Measurements from ENCODE around the gene CLASP2. TPM values are rescaled to one million over a fixed set of nuclear protein-coding genes. Genes with fewer than 3 reads are reported as not detected.
A peak's percentile ranks its signal among the peaks of the same experiment; 100 is the strongest.
"Not testable (repeated sequence)": the region's sequence is repeated elsewhere in the genome, so short reads cannot be mapped to it uniquely, and the experiment has no call there.

Gene CLASP2
- total RNA-seq, 1 experiment from 2014 or later = 157 TPM

GRCh38 chr3:33682770-33683169, 35.3 kb downstream of the CLASP2 start:
- no peak overlapping the region for H3K27ac ChIP-seq (ENCODE audit: low read length)
- peaks cover 7% of the 10 kb centered on the region; the same call in 1 of the 2 replicates for H3K9me3 ChIP-seq (ENCODE audit: low read length)
- no peaks in the 10 kb centered on the region for H3K4me1 ChIP-seq (ENCODE audit: low read length)
- no peaks in the 10 kb centered on the region for H3K9me2 ChIP-seq (replicated peaks; ENCODE audit: insufficient read depth, low read length)
- no peaks in the 10 kb centered on the region for H4K20me1 ChIP-seq (ENCODE audit: insufficient read depth, low read depth, low read length)
- H3K27me3 ChIP-seq (ENCODE audit: low read length) = no peaks in the 10 kb centered on the region
- H3K36me3 ChIP-seq (ENCODE audit: insufficient read depth, low read length) = peaks cover 59% of the 10 kb centered on the region
- H3K4me2 ChIP-seq (ENCODE audit: low read depth, low read length, poor library complexity, severe bottlenecking) = no peak overlapping the region
- no peak overlapping the region for H3K9ac ChIP-seq (ENCODE audit: low read length)
- no peak for DNase-seq
- no peak overlapping the region for H3K4me3 ChIP-seq (ENCODE audit: low read length)
- peaks cover 58% of the 10 kb centered on the region for H3K79me2 ChIP-seq (ENCODE audit: low read length)
- no peak overlapping the region for H2AFZ ChIP-seq (ENCODE audit: low read length)

GRCh38 chr3:33681667-33682066, 36.4 kb downstream of the CLASP2 start:
- Histone ChIP-seq H3K79me2 (ENCODE audit: low read length) (peaks cover 51% of the 10 kb centered on the region), H3K9me3 (ENCODE audit: low read length) (peaks cover 7% of the 10 kb centered on the region; the same call in 1 of the 2 replicates), H2AFZ (ENCODE audit: low read length) (no peak overlapping the region), H3K9ac (ENCODE audit: low read length) (no peak overlapping the region), H3K36me3 (ENCODE audit: insufficient read depth, low read length) (peaks cover 58% of the 10 kb centered on the region), H4K20me1 (ENCODE audit: insufficient read depth, low read depth, low read length) (no peaks in the 10 kb centered on the region), H3K27ac (ENCODE audit: low read length) (no peak overlapping the region), H3K4me2 (ENCODE audit: low read depth, low read length, poor library complexity, severe bottlenecking) (no peak overlapping the region), H3K4me3 (ENCODE audit: low read length) (no peak overlapping the region), H3K4me1 (ENCODE audit: low read length) (no peaks in the 10 kb centered on the region), H3K27me3 (ENCODE audit: low read length) (no peaks in the 10 kb centered on the region), H3K9me2 (replicated peaks; ENCODE audit: insufficient read depth, low read length) (no peaks in the 10 kb centered on the region)
- DNase-seq = no peak

- H3K4me3 ChIP-seq (ENCODE audit: low read length) = no peak overlapping the region
- DNase-seq = no peak
- H2AFZ ChIP-seq (ENCODE audit: low read length) = no peak overlapping the region
- H3K4me1 ChIP-seq (ENCODE audit: low read length) = no peaks in the 10 kb centered on the region
- H3K9ac ChIP-seq (ENCODE audit: low read length) = no peak overlapping the region
- peaks cover 7% of the 10 kb centered on the region; the same call in 1 of the 2 replicates for H3K9me3 ChIP-seq (ENCODE audit: low read length)
- no peaks in the 10 kb centered on the region for H3K9me2 ChIP-seq (replicated peaks; ENCODE audit: insufficient read depth, low read length)
- H3K4me2 ChIP-seq (ENCODE audit: low read depth, low read length, poor library complexity, severe bottlenecking) = no peak overlapping the region
- H3K27me3 ChIP-seq (ENCODE audit: low read length) = no peaks in the 10 kb centered on the region
- peaks cover 36% of the 10 kb centered on the region for H3K79me2 ChIP-seq (ENCODE audit: low read length)
- H4K20me1 ChIP-seq (ENCODE audit: insufficient read depth, low read depth, low read length) = no peaks in the 10 kb centered on the region
- H3K36me3 ChIP-seq (ENCODE audit: insufficient read depth, low read length) = peaks cover 48% of the 10 kb centered on the region
- H3K27ac ChIP-seq (ENCODE audit: low read length) = no peak overlapping the region
Measured at GRCh38 chr3:33678073-33678472, 40.0 kb downstream of the CLASP2 start.

DNA sequence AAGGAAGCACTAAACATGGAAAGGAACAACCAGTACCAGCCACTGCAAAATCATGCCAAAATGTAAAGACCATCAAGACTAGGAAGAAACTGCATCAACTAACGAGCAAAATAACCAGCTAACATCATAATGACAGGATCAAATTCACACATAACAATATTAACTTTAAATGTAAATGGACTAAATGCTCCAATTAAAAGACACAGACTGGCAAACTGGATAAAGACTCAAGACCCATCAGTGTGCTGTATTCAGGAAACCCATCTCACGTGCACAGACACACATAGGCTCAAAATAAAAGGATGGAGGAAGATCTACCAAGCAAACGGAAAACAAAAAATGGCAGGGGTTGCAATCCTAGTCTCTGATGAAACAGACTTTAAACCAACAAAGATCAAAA, 44.6 kb downstream of the CLASP2 start:
- H2AFZ ChIP-seq (ENCODE audit: low read length) = not testable (repeated sequence)

GRCh38 chr3:33668618-33669017, 49.4 kb downstream of the CLASP2 start:
- peaks cover 39% of the 10 kb centered on the region for H3K79me2 ChIP-seq (ENCODE audit: low read length)
- no peak overlapping the region for H3K4me3 ChIP-seq (ENCODE audit: low read length)
- H2AFZ ChIP-seq (ENCODE audit: low read length) = no peak overlapping the region

More for the DNA sequence above, 44.6 kb downstream of the CLASP2 start:
- not testable (repeated sequence) for H3K27me3 ChIP-seq (ENCODE audit: low read length); DNase-seq; H3K4me1 ChIP-seq (ENCODE audit: low read length); H4K20me1 ChIP-seq (ENCODE audit: insufficient read depth, low read depth, low read length); H3K9me2 ChIP-seq (replicated peaks; ENCODE audit: insufficient read depth, low read length); H3K4me2 ChIP-seq (ENCODE audit: low read depth, low read length, poor library complexity, severe bottlenecking); H3K9me3 ChIP-seq (ENCODE audit: low read length); H3K4me3 ChIP-seq (ENCODE audit: low read length); H3K27ac ChIP-seq (ENCODE audit: low read length); H3K9ac ChIP-seq (ENCODE audit: low read length)
- peaks cover 22% of the 10 kb centered on the region for H3K79me2 ChIP-seq (ENCODE audit: low read length)
- peaks cover 12% of the 10 kb centered on the region for H3K36me3 ChIP-seq (ENCODE audit: insufficient read depth, low read length)

GRCh38 chr3:33665294-33665693, 52.8 kb downstream of the CLASP2 start:
- Histone ChIP-seq H3K9me3 (ENCODE audit: low read length) (no peaks in the 10 kb centered on the region), H3K79me2 (ENCODE audit: low read length) (peaks cover 66% of the 10 kb centered on the region), H3K9me2 (replicated peaks; ENCODE audit: insufficient read depth, low read length) (no peaks in the 10 kb centered on the region), H3K4me1 (ENCODE audit: low read length) (peaks cover 36% of the 10 kb centered on the region), H3K36me3 (ENCODE audit: insufficient read depth, low read length) (peaks cover 7% of the 10 kb centered on the region; the same call in 1 of the 2 replicates), H3K4me2 (ENCODE audit: low read depth, low read length, poor library complexity, severe bottlenecking) (no peak overlapping the region), H3K27me3 (ENCODE audit: low read length) (no peaks in the 10 kb centered on the region), H4K20me1 (ENCODE audit: insufficient read depth, low read depth, low read length) (no peaks in the 10 kb centered on the region), H2AFZ (ENCODE audit: low read length) (no peak overlapping the region), H3K27ac (ENCODE audit: low read length) (no peak overlapping the region), H3K4me3 (ENCODE audit: low read length) (no peak overlapping the region), H3K9ac (ENCODE audit: low read length) (no peak overlapping the region)
- no peak for DNase-seq

More at GRCh38 chr3:33668618-33669017, 49.4 kb downstream of the CLASP2 start:
- no peak for DNase-seq
- no peaks in the 10 kb centered on the region for H3K9me3 ChIP-seq (ENCODE audit: low read length)
- H3K36me3 ChIP-seq (ENCODE audit: insufficient read depth, low read length) = peaks cover 4% of the 10 kb centered on the region; the same call in 1 of the 2 replicates
- no peak overlapping the region for H3K9ac ChIP-seq (ENCODE audit: low read length)
- H3K27ac ChIP-seq (ENCODE audit: low read length) = no peak overlapping the region
- no peaks in the 10 kb centered on the region for H4K20me1 ChIP-seq (ENCODE audit: insufficient read depth, low read depth, low read length)
- no peaks in the 10 kb centered on the region for H3K9me2 ChIP-seq (replicated peaks; ENCODE audit: insufficient read depth, low read length)
- H3K4me2 ChIP-seq (ENCODE audit: low read depth, low read length, poor library complexity, severe bottlenecking) = no peak overlapping the region
- H3K27me3 ChIP-seq (ENCODE audit: low read length) = no peaks in the 10 kb centered on the region
- H3K4me1 ChIP-seq (ENCODE audit: low read length) = peaks cover 13% of the 10 kb centered on the region

DNA sequence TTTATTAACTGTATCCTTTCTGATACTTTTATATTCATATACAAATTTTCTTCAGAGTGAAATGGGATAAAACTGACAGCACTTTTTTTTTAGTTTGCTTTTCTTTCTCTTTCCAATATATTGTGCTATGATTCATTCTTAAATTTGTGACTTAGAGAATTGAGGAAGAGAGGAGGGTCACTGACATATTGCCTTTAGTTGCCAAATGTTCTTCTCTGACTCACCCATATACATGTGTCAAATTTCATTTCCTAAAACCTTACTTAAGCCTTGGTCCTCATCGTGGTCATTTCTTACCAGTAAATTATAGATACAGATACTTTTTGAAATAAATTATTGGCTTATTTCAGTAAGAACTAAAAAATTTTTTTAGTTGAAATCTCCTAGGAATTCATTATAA, 53.9 kb downstream of the CLASP2 start:
- Histone ChIP-seq H3K4me1 (ENCODE audit: low read length) (peaks cover 47% of the 10 kb centered on the region), H3K9me2 (replicated peaks; ENCODE audit: insufficient read depth, low read length) (no peaks in the 10 kb centered on the region), H3K27ac (ENCODE audit: low read length) (peak overlapping the region; percentile 6; the same call in 1 of the 2 replicates), H3K79me2 (ENCODE audit: low read length) (peaks cover 68% of the 10 kb centered on the region), H3K36me3 (ENCODE audit: insufficient read depth, low read length) (peaks cover 6% of the 10 kb centered on the region; the same call in 1 of the 2 replicates), H3K4me2 (ENCODE audit: low read depth, low read length, poor library complexity, severe bottlenecking) (no peak overlapping the region), H4K20me1 (ENCODE audit: insufficient read depth, low read depth, low read length) (no peaks in the 10 kb centered on the region), H3K9me3 (ENCODE audit: low read length) (no peaks in the 10 kb centered on the region), H3K27me3 (ENCODE audit: low read length) (no peaks in the 10 kb centered on the region), H3K4me3 (ENCODE audit: low read length) (no peak overlapping the region), H3K9ac (ENCODE audit: low read length) (no peak overlapping the region), H2AFZ (ENCODE audit: low read length) (no peak overlapping the region)
- DNase-seq = no peak

DNA sequence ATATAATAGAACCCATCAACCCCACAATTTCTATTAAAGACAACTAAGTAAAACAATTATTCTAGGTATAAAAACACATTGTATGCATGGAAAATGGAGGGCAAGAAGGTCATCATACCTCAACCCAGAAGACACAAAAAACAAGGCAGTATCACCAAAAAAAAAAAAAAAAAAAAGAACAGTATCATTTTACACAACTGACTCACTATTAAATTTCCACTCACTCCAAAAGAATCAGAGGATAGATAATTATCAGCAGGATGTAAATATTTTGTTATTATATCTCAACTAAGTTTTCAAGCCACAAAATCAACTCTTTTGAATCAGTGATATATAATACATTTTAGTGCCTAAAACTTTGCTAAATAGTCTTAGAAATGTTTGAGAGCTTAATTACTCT, 55.0 kb downstream of the CLASP2 start:
- H4K20me1 ChIP-seq (ENCODE audit: insufficient read depth, low read depth, low read length) = no peaks in the 10 kb centered on the region
- no peak for DNase-seq
- H3K9me2 ChIP-seq (replicated peaks; ENCODE audit: insufficient read depth, low read length) = no peaks in the 10 kb centered on the region
- peaks cover 58% of the 10 kb centered on the region for H3K4me1 ChIP-seq (ENCODE audit: low read length)
- H3K4me3 ChIP-seq (ENCODE audit: low read length) = no peak overlapping the region
- no peak overlapping the region for H3K4me2 ChIP-seq (ENCODE audit: low read depth, low read length, poor library complexity, severe bottlenecking)
- H3K36me3 ChIP-seq (ENCODE audit: insufficient read depth, low read length) = 0 out of 2 replicates have a peak, but pooled peaks cover 3% of the 10 kb centered on the region
- H3K9ac ChIP-seq (ENCODE audit: low read length) = no peak overlapping the region
- H3K79me2 ChIP-seq (ENCODE audit: low read length) = peaks cover 75% of the 10 kb centered on the region
- no peaks in the 10 kb centered on the region for H3K9me3 ChIP-seq (ENCODE audit: low read length)
- H2AFZ ChIP-seq (ENCODE audit: low read length) = no peak overlapping the region
- H3K27me3 ChIP-seq (ENCODE audit: low read length) = no peaks in the 10 kb centered on the region
- H3K27ac ChIP-seq (ENCODE audit: low read length) = no peak overlapping the region

Data from Karpas-422 (cell line).